K562 (cell line): ENCODE measurements around the gene SYNGR4. TPM values are rescaled to one million over a fixed set of nuclear protein-coding genes. Genes with fewer than 3 reads are reported as not detected.

ENCODE experiments used
- C11orf30 ChIP-seq: fragments of 450-650 bp; IDR thresholded peaks from 2 replicates; pipeline ENCODE4 v1.6.1; 2016; ENCODE audit warnings: low read depth, mild to moderate bottlenecking
- CREM ChIP-seq: IDR thresholded peaks from 2 replicates; pipeline ENCODE4 v1.6.1; 2014; ENCODE audit warnings: antibody characterized with exemption, low read depth
- DMBX1 ChIP-seq: fragments of 250-450 bp; sonication (Bioruptor Pico); IDR thresholded peaks from 2 replicates; pipeline ENCODE4 v1.8.0; 2022; ENCODE audit warnings: inconsistent platforms, mild to moderate bottlenecking, moderate library complexity, borderline replicate concordance
- FOXP1 ChIP-seq: sonication (generic); formaldehyde crosslinking; IDR thresholded peaks from 2 replicates; pipeline ENCODE4 v1.8.0; 2022; ENCODE audit warnings: mild to moderate bottlenecking, missing genetic modification reagents
- HNRNPL ChIP-seq: fragments of 200-400 bp; formaldehyde crosslinking; IDR thresholded peaks from 2 replicates; pipeline ENCODE4 v1.6.1; 2017; ENCODE audit warnings: low read depth, mild to moderate bottlenecking, low read length
- KHSRP ChIP-seq: fragments of 450-650 bp; IDR thresholded peaks from 2 replicates; pipeline ENCODE4 v1.6.1; 2017
- KLF13 ChIP-seq: fragments of 450-650 bp; IDR thresholded peaks from 2 replicates; pipeline ENCODE4 v1.6.1; 2016; ENCODE audit warnings: missing genetic modification characterization, low read depth, mild to moderate bottlenecking, missing compliant biosample characterization, moderate library complexity, borderline replicate concordance
- MTA3 ChIP-seq: fragments of 450-650 bp; formaldehyde crosslinking; IDR thresholded peaks from 2 replicates; pipeline ENCODE4 v1.6.1; 2017; ENCODE audit warnings: mild to moderate bottlenecking, borderline replicate concordance
- MYC ChIP-seq, 2 experiments: fragments of 250-450 bp in 1 of 2; sonication (Bioruptor Pico) in 1 of 2; IDR thresholded peaks; 2 replicates each; pipeline versions ENCODE4 v1.5.1 to v1.6.1; 2012 to 2021; ENCODE audit warnings: low read depth in 2 of 2, borderline replicate concordance in 1 of 2, improper control_type of control experiment in 1 of 2, low read length in 1 of 2, mild to moderate bottlenecking in 1 of 2, moderate library complexity in 1 of 2
- NBN ChIP-seq: fragments of 450-650 bp; IDR thresholded peaks from 2 replicates; pipeline ENCODE4 v1.6.1; 2016; ENCODE audit warnings: low read depth, mild to moderate bottlenecking
- NR2C1 ChIP-seq, 2 experiments: fragments of 450-650 bp; IDR thresholded peaks; 2 replicates each; pipeline ENCODE4 v1.6.1; 2017; ENCODE audit warnings: mild to moderate bottlenecking in 2 of 2, antibody characterized with exemption in 1 of 2, inconsistent platforms in 1 of 2, missing compliant biosample characterization in 1 of 2, missing genetic modification characterization in 1 of 2
- POLR2AphosphoS5 ChIP-seq: IDR thresholded peaks from 2 replicates; pipeline ENCODE4 v1.6.1; 2011; ENCODE audit warnings: mild to moderate bottlenecking, low read depth, low read length, moderate library complexity; ENCODE audit not compliant: control insufficient read depth, insufficient read depth
- SIRT6 ChIP-seq: IDR thresholded peaks from one replicate; pipeline ENCODE4 v1.6.1; 2012; ENCODE audit warnings: low read depth, mild to moderate bottlenecking, control low read depth, inconsistent platforms, low read length, moderate library complexity
- SMARCA4 ChIP-seq: fragments of 450-650 bp; IDR thresholded peaks from 2 replicates; pipeline ENCODE4 v1.6.1; 2016
- SMC3 ChIP-seq: conservative IDR thresholded peaks from 2 replicates; pipeline ENCODE4 v1.6.1; 2011; ENCODE audit warnings: low read depth, low read length, improper control_type of control experiment; ENCODE audit not compliant: insufficient read depth
- STAT5B ChIP-seq: fragments of 250-450 bp; sonication (Bioruptor Pico); IDR thresholded peaks from 2 replicates; pipeline ENCODE4 v1.8.0; 2021; ENCODE audit warnings: mild to moderate bottlenecking, inconsistent platforms
- TCF3 ChIP-seq: sonication (generic); formaldehyde crosslinking; IDR thresholded peaks from 2 replicates; pipeline ENCODE4 v1.4.0; 2020; ENCODE audit warnings: mild to moderate bottlenecking, missing genetic modification reagents
- ZBTB26 ChIP-seq: fragments of 450-650 bp; formaldehyde crosslinking; IDR thresholded peaks from 2 replicates; pipeline ENCODE4 v1.4.0; 2022; ENCODE audit warnings: missing genetic modification characterization
- ZNF561 ChIP-seq: fragments of 450-650 bp; formaldehyde crosslinking; conservative IDR thresholded peaks from 2 replicates; pipeline ENCODE4 v1.4.0; 2020; ENCODE audit warnings: mild to moderate bottlenecking, moderate library complexity
- ZNF740 ChIP-seq, 3 experiments: fragments of 200-800 bp in 1 of 3; sonication (Bioruptor generic) in 1 of 3; sonication (generic) in 1 of 3; formaldehyde crosslinking in 1 of 3; IDR thresholded peaks; 2 replicates each; pipeline versions ENCODE4 v1.6.1 to v1.8.0; 2016 to 2022; ENCODE audit warnings: mild to moderate bottlenecking in 2 of 3, missing compliant biosample characterization in 2 of 3, missing genetic modification characterization in 2 of 3, missing genetic modification reagents in 1 of 3
- polyA plus RNA-seq, 8 experiments: library from polyadenylated mRNA; depleted of rRNA in 4 of 8; stranded (reverse) in 5 of 8; unstranded in 3 of 8; fragments of >200 nt; fragmentation: Nextera tagmentation in 2 of 8; fragmentation: Illumina TruSeq in 1 of 8; extraction: Ambion mirVana in 2 of 8; extraction: Trizol in 1 of 8; gene quantifications; 2 replicates each; pipeline versions ENCODE4 v1.2.1 to v1.2.3, GENCODE V29; 2011 to 2014; ENCODE audit warnings: inconsistent platforms in 1 of 8, missing spikeins in 1 of 8
- total RNA-seq, 7 experiments: library from RNA; depleted of rRNA in 6 of 7; stranded (reverse); fragments of >200 nt in 6 of 7; fragmentation: Illumina TruSeq in 2 of 7; extraction: Trizol in 2 of 7; gene quantifications; 2 replicates each; pipeline versions ENCODE4 v1.2.1 to v1.2.3, GENCODE V29; 2011 to 2021; ENCODE audit warnings: low replicate concordance in 1 of 7
- TF ChIP-seq, protein P1 (sequence below): sonication (generic); formaldehyde crosslinking; IDR thresholded peaks from 2 replicates; pipeline ENCODE4 v1.8.0; 2022; ENCODE audit warnings: mild to moderate bottlenecking, missing genetic modification reagents
- TF ChIP-seq, protein P2 (sequence below): fragments of 450-650 bp; IDR thresholded peaks from 2 replicates; pipeline ENCODE4 v1.6.1; 2017; ENCODE audit warnings: mild to moderate bottlenecking, moderate library complexity

The SYNGR4 gene
- total and polyA plus RNA-seq, 9 of the 15 experiments (the other 6 are each of a cell fraction or from before 2014, with no cell fraction given): 0.07 to 0.14 TPM; not detected in 7

- TF ChIP-seq MTA3 (peak; percentile 62; the same call in 1 of the 2 replicates), MYC (IDR thresholded peaks at IDR 0.05; ENCODE audit: low read depth, low read length) (peak; percentile 76), MYC (CRISPR knock-in tag; IDR thresholded peaks at IDR 0.05; ENCODE audit: borderline replicate concordance, low read depth) (no peak), STAT5B (CRISPR knock-in tag) (no peak), NR2C1 (IDR thresholded peaks at IDR 0.05) (no peak), NR2C1 (tag; IDR thresholded peaks at IDR 0.05) (peak; percentile 52), SIRT6 (no peak), ZNF740 (CRISPR knock-in tag; IDR thresholded peaks at IDR 0.05) (0 out of 2 replicates have a peak, but pooled peaks have one; percentile 74), ZNF740 (tag; IDR thresholded peaks at IDR 0.05) (no peak), CREM (peak; percentile 80), SMC3 (no peak), POLR2AphosphoS5 (peak; percentile 18; the same call in 1 of the 2 replicates), KHSRP (no peak), KLF13 (tag) (no peak), ZBTB26 (CRISPR knock-in tag) (no peak), C11orf30 (no peak; the same call in 1 of the 2 replicates), TCF3 (no peak), SMARCA4 (0 out of 2 replicates have a peak, but pooled peaks have one; percentile 10), FOXP1 (CRISPR knock-in tag) (peak; percentile 78; the same call in 1 of the 2 replicates), NBN (no peak), HNRNPL (no peak), ZNF561 (CRISPR knock-in tag) (no peak), DMBX1 (CRISPR knock-in tag) (no peak)
- TF ChIP-seq, protein P1, sequence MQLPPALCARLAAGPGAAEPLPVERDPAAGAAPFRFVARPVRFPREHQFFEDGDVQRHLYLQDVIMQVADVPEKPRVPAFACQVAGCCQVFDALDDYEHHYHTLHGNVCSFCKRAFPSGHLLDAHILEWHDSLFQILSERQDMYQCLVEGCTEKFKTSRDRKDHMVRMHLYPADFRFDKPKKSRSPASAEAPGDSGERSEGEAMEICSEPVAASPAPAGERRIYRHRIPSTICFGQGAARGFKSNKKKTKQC (CRISPR knock-in tag): peak; percentile 88
- TF ChIP-seq, protein P2, sequence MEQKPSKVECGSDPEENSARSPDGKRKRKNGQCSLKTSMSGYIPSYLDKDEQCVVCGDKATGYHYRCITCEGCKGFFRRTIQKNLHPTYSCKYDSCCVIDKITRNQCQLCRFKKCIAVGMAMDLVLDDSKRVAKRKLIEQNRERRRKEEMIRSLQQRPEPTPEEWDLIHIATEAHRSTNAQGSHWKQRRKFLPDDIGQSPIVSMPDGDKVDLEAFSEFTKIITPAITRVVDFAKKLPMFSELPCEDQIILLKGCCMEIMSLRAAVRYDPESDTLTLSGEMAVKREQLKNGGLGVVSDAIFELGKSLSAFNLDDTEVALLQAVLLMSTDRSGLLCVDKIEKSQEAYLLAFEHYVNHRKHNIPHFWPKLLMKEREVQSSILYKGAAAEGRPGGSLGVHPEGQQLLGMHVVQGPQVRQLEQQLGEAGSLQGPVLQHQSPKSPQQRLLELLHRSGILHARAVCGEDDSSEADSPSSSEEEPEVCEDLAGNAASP: no peak
Observed at GRCh38 chr19:48390188-48391099, 26.3 kb downstream of the SYNGR4 start (continued).
